Stimulated activated CD4-positive, alpha-beta T cell treated with anti-CD3 and anti-CD28 coated beads, Interleukin-12 subunit alpha, Interleukin-12 subunit beta, amount 100 ng/mL, for 24 hours (primary cell): Measurements from ENCODE around the gene PLB1.
"Not testable (repeated sequence)": the region's sequence is repeated elsewhere in the genome, so short reads cannot be mapped to it uniquely, and the experiment has no call there.

Source experiments
- DNase-seq, 2 experiments: peaks; one replicate each; pipeline ENCODE4 v3.0.0-alpha.2; 2020; ENCODE audit warnings: low read depth in 2 of 2

PLB1 gene

DNA sequence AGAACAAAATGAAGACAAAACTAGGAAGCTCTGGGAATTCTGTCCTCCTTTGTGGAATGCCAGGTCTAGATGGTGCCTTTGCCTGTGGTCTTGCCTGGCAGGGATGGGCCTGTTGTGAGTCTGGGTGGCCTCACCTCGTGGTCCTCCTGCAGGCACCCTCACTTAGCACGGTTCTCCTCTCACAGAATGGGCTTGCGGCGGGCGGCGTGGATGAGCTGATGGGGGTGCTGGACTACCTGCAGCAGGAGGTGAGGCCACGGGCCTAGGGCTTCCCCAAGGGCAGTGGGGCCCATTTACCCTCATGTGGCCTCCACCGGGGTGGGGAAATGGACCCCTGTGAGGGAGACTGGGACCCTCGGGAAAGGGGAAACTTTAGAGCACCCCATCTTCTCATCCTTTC is 42.3 kb downstream of the PLB1 start:
- no peak for DNase-seq

DNA sequence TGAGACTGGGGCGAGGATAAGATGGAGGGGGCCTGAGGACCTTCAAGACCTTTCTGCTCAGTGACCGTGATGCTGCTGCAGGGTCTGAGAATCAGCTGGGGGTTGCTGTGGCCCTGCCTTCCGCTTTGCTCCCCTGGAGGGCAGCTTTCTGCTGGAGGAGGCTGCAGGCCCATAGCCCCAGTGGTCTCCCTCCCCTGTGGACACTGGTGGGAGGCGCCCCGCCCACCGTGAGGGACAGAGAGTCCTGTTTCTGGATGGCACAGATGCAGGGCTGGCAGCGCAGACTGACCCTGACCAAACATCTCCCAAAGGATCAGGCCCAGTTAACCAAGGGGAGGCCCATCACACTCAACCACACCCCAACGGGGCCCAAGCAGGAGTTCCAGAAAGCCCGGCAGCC is 42.8 kb downstream of the PLB1 start:
- no peak for DNase-seq

DNA sequence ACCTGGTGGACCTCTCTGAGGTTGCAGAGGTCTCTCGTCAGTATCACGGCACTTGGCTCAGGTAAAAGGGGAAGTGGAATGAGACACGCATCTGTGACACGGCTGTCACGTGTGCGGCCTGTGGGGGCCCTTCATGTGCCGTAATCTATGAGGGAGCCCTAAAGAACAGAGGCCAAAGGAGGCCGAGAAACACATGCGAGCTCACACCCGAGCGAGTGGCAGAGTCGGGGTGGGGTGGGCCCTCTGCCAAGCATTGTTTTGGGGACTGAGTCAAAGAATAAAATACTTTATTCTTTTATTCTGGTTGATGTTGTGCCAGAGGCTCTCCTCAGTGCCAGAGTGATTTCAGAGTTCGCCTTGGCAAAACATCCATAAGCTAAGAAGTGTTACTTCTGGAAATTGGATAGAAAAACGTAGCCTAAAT is 43.3 kb downstream of the PLB1 start:
- no peak for DNase-seq

DNA sequence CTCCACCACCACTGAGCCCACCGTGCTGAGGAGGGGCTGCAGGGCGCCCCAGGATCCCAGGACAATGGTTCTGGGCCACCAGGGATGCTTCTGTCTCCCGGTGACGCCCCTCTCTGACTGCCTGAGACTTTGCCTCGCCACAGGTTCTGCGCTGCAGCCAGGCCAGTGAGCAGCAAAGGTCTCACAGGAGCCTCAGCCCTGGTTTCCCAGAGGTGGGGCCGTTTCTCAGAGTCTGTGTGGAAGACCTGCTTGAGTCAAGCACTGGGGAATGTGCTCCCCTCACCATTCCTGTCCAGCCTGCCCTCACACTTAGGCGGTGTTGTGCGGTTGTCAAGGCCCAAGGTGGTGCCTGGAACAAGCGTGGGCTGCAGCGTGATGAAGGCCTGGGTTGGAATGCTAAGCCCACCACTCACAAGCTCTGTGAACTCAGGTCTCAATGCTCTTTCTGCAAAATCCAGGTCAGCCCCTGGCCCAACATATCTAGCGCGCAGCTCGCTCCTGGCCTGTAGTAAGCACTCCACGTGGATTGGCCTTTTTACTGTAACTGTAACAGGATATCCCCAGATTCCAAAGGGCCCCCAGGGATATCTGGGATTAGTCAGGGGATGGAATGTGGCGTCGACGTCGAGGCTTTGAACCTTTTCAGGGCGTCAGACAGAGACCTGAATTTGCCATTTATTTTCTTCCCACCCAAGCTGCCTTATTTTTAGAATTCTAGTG is 47.6 kb downstream of the PLB1 start:
- no peak for DNase-seq

DNA sequence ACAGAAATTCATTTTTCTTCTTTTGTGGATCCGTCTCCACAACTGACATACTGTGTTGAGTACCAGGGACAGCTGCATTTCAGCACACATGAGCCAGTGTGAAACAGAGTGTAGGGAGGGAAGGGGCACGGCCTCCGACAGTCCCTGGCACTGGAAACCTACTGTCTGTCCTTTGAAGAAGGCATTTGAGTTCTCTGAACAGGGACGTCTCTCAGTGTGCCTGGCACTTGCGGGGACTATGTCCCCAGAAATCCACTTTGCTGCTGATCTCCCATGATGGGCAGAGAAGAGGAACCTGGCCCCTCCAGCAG is 48.1 kb downstream of the PLB1 start:
- DNase-seq = no peak

DNA sequence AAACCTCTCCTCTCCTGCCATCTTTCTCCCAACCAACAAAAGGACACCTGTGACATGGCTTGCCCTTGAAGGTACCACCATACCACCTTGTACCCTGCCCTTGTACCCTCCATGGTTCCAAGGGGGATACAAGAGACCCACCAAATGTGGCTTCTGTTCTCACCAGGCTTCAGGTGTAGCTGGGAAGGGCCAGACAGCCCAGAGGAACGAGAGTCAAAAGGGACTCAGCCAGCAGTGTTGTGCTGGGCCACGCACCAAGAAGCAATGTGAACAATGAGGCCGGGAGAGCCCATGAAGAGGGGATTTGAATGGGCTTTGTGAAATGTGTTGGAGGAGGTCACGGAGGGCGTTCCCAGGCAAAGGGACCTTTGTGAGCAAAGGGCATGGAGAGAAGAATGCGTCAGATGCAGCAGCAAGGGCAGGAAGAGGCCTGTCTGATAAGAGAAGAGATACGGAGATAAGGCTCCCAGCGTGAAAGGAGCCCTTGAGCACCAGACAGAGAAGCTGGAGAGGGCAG is 48.6 kb downstream of the PLB1 start:
- no peak for DNase-seq

DNA sequence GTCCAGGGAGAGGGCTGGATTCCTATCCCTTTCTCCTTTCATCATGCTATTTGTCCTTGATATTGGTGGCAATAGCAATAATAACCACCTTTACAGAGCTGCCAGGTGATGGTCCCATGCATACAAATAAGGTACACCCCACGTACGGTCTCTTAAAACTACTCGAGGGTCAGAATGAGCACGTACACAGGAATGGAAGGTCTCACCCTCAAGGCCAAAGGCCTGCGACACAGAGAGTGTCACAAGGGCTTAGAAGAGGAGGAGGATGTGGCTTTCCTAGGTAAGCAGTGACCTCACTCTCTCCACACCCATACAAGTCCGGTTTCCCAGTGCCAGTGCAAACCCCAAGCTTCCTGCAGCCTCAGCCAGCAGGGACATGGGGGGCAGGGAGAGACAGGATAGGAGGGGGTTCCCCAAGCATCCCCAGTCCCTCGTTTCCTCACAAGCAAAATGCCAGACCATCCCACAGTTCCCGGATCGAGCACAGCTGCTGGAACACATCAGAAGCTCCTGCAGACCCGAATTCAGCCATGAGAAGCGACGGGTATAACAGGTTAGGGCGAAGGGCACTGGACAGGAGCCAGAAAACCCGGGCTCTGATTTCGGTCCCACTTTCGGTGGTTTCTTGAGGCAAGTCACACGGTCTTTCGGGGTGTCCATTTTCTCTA is 49.2 kb downstream of the PLB1 start:
- DNase-seq = no peak

DNA sequence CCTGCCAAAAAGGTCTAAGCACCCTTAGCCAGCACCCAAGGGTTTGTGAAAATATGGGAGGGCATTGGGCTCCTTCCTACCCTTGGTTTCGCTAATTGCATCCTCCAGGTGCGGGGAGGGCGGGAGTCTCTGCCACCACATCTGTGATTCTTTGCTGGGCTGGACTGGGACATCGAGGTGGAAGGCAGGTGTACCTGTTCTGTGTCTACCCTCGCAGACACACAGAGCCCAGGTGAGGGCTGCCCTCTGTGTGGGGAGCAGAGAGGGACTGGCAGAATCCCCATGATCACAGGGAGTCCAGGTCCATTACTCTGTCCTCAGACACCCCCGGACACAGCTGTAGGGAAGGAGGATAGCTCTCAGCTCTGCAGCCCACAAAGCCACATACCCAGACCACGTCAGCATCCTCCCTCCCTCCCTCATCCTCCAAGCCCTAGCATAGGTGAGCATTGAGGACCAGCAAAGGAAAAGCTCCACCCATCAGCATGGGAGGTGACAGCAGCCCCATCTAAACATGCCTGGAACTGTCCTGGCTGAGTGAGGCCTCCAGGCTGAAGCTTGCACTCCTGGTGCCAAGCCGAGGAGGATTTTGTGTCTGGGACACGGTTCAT is 49.8 kb downstream of the PLB1 start:
- DNase-seq = no peak

DNA sequence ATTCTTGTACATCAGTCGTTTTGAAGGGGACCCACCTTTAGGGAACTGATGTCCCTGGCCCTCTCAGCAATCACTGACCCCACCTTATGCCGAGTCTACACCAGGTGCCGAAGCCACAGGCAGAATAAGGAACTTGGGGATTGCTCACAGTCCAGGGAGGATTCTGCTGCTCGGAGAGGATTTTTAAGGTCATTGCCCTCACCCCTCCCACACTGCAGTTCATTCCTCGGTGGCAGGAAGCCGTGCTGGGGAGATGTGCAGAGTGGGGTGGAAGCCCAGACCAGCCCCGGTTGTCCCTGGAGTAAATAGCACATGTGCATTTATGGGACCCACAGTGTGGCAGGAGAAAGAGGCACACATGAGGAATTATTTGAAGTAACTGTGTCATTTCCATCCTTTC is 50.4 kb downstream of the PLB1 start:
- no peak for DNase-seq

DNA sequence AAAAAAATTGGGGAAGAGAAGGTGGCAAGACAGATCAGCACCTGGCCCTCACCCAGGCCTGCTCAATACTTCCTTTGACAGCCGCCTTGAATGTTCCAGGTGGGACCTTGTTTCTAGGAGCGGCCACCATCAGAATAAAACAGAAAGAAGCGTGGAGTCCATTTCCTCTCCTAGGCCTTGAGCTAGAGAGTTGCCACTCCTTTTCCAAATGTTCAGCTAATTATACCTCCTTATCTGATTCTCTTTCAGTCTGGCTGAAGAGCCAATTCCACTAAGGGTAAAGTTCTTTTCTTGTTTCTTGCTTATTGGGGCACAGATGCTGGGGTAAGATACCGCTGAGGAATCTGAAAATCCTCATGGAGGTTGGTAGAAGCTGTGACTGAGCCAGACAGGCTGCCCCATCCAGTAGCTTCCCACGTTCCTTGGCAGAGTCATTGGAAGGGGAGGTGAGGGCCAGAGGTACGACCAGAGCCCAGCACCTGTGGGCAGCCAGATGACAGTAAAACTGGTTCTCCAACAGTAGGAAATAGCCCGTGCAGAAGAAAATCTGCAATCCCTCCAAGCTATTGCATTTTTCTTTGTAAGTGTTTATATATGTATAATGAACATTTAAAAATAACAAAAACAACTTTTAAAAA is 51.5 kb downstream of the PLB1 start:
- DNase-seq = no peak

DNA sequence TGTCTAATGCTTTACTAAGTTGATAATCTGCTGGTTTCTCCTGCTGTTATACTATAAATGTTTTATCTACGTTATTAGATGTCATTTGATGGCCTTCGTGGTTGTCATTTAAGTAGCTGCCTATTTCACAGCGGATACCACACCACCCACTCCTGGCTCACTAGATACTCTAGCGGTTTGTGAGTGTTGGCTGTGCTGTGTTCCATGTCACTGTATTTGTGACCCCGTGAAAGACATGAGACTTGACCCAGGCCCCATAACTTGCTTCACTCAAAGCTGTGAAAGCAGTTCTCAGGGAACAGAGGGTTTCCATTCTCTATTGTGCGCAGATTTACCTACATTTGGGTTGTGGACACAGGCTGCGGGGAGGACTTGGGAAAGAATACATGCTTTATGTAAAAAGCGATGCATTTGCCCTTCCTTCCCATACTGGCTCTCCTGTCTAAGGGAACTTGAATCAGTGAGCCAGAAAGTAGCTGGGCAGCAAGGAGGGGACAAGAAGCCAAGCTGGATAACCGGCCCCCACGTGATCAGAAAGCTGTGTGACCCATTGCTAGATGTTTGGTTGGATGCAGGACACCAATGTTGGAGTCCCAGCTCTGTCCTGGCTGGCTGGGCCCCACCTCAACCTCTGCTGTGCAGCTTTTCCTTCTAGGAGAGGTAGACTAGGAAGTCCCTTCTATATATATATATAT is 52.2 kb downstream of the PLB1 start:
- DNase-seq = no peak

DNA sequence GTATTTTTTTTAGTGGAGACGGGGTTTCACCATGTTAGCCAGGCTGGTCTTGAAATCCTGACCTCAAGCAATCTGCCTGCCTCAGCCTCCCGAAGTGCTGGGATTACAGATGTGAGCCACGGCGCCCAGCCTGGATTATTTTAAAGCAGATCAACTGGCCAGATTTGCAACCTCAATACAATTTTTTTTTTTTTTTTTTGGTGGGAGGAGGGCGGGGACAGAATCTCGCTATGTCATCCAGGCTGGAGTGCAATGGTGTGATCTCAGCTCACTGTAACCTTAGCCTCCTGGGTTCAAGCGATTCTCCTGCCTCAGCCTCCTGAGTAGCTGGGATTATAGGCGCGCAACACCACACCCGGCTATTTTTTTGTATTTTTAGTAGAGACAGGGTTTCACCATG is 54.5 kb downstream of the PLB1 start:
- DNase-seq = not testable (repeated sequence)

DNA sequence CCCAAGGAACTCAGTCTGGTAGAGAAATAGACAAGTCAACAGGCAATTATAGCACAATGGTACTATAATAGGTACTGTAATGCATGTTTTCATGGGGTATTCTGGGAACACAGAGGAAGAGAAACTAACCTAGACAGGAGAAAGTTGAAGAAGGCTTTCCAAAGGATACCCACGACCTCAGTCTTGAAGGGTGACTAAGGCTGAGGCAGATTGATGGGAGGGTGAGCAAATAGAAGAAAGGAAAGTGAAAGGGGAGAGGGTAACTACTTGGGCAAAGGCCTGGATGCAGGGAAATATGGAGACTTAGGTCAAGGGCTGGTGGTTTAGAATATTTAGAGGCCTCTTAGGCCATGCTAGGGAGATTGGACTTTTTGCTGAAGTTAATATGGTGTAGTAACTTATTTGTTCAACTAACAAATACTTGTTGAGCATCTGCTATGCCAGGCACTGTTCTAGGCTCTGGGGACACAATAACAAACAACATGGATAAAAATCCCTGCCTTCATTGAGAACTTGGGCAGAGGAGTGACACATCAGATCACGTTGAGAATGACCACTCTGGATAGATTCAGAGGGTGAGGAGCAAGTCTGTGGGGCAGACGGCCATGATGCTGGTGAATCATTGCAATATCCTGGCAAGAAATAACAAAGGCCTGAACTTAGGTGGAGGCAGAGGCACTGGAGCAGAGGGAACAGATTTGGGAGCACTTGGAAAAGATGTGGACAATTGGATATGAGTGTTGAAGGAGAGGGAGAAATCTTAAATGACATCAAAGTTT is 56.4 kb downstream of the PLB1 start:
- no peak for DNase-seq

DNA sequence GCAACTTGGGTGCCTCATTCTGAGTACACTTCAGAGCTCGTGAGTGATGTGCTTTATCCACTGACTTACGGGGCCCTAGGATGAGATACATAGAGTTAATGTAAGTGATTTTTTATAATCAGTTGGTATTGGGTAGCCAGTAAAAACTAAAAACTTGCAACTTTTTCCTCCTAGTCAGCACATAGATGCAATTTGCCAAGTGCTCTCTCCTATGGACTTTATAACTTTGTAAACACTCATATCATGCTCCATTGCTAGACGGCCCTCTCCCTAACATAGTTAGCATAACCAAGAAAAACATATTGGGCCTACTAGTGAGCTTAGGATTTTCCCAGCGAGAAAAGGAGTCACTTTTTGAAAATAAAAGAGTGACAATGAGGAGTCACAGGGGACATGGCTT is 60.4 kb downstream of the PLB1 start:
- no peak for DNase-seq

DNA sequence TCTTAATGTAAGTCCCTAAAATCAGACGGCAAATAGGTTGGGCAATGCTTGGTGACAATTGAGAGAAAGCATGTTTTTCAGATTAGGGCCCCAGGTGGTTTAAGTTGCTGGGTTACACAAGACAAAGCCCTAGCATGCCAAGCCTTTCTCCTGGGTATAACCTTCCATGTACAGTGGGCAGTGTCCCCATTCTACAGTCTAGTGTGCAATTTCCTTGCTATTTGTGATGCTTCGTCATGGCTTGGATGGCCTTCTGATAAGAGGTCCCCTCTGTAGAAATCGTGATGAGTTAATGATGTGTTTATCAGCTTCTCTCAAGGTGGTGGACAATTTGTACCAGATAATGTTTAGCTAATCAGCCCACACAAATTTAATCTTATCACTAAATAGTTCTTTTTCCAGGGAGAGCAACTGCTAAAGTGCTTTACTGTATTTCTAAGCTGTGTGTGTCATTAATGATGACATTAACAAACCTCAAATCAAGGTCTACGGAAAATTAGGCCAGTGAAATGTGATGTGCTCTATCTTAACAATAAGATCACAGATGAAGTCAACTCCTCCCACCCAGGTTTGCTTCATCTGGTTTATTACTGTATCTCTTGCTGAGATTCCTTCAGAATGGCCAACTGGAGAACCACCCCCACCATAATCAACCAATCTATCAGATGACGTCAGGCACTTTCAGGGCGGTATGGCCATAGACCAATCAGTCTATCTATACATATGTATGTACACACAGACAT is 61.7 kb downstream of the PLB1 start:
- no peak for DNase-seq

DNA sequence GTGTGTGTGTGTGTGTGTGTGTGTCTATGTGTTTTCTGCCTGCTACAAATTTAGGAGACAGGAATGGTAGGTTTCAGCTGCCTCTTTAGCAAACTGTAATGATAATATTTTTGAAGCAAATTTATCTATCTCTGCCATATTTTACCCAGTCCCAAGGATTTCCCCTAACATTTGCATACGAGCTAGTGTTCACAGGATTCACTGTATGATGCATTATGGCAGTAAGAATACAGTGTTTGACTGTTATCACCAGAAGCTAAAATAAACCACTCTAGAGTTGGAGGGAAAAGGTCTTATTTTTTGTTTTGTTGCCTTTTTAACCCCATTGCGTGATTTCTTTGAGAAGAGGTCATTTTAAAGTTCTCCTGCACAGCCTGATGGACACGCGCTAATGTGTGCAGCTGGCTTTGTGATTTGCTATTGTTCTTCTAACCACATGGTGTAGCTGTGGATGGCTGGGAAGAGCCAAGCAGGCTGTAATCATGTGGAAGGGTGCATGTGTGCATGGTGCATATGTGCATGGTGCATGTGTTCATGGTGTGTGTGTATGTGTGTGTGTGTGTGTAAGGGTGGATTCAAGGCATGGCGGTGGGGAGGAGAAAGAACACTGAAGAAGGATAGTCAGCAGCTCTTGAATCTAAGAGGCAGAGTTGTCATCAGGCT is 62.4 kb downstream of the PLB1 start:
- no peak for DNase-seq

DNA sequence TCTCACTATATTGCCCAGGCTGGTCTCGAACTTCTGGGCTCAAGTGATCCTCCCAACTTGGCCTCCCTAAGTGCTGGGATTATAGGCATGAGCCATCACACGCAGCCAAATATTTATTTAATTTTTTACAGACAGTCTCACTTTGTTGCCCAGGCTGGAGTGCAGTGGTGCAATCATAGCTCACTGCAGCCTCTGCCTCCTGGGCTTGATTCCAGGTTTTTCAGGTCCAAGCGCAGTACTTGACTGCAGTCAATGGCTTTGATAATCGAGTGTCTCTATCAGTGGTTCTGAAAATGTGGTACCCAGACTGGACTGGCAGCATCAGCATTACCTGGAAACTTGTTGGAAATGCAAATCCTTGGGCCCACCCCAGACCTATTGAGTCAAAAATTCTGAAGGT is 63.1 kb downstream of the PLB1 start:
- no peak for DNase-seq

DNA sequence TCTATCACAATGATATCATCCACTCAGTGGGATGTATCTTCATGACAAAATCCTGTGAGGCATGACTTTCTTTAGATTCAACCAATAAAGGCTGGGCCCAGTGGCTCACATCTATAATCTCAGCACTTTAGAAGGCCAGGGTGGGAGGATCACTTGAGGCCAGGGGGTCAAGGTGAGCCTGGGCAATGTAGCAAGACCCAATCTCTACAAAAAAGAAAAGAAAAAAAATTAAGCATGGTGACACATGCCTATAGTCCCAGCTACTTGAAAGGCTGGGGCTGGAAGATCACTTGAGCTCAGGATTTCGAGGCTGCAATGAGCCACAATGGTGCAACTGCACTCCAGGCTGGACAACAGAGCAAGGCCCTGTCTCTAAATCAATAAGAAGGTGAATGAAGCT is 68.0 kb downstream of the PLB1 start:
- no peak for DNase-seq

DNA sequence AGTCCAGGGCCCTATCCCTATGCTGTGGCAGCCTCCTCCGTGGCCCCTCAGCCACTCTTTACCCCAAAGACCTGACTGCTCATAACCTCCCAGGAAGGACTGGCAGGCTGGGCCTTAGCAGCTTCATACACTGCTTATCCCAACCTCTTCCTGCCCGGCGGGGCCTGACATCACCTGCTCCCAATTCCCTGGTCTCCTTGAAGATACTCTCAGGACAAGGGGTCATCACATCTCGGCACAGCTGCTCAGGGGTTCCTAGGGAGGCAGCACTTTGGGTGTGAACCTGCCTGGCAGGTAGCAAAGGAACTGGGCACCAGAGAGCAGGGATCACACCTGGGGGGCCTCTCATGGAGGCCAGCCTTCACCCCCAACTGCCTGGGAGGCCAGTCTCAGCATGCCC is 68.5 kb downstream of the PLB1 start:
- DNase-seq = no peak

DNA sequence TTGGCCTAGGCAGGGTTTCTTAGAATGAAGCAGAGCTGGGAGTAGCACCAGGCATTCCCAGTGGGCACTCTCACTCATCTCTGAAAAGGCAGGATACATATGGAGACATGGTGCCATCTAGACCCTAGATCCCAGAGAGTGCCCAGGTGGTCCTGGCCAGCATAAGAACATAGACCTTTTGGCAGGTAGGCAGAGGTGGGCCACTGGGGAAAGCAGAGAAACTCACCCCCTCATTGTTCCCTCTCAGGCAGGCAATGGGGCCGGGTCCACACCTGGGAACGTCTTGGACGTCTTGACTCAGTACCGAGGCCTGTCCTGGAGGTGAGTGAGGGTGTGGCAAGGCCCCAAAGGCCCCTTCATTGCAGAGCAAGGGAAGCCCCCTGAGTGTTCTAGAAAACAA is 69.2 kb downstream of the PLB1 start:
- no peak for DNase-seq
